ENCODE data around the gene ZDHHC6.

- TF ChIP-seq POLR2A (IDR thresholded peaks at IDR 0.05; ENCODE audit: control extremely low read depth in 1 of 2, low read depth in 2 of 2, low read length in 2 of 2) (no peak), JUND (IDR thresholded peaks at IDR 0.05; ENCODE audit: low read length) (no peak), MAFK (IDR thresholded peaks at IDR 0.05; ENCODE audit: low read depth, low read length) (no peak), RBBP5 (IDR thresholded peaks at IDR 0.05; ENCODE audit: borderline replicate concordance, low read depth, low read length) (no peak), EZH2 (IDR thresholded peaks at IDR 0.05; ENCODE audit: low read depth, low read length, severe bottlenecking) (no peak), SIX5 (IDR thresholded peaks at IDR 0.05; ENCODE audit: low read depth, low read length) (no peak)
These were observed 9.8 kb upstream of the ZDHHC6 start for GRCh38 chr10:112456533-112456932.

Data from H1 (cell line).